Effector CD8-positive, alpha-beta T cell (primary cell): Measurements from ENCODE around the gene HES7.

Experiments
- DNase-seq: peaks from one replicate; lab custom pipeline; 2025; lab: John Stamatoyannopoulos, UW

The HES7 gene

GRCh38 chr17:8072729-8073461 lies 51.0 kb downstream of the HES7 start:
- no peak for DNase-seq

- no peak for DNase-seq
These were observed 51.6 kb downstream of the HES7 start for GRCh38 chr17:8072341-8072728.

GRCh38 chr17:8071496-8071895 lies 52.4 kb downstream of the HES7 start:
- no peak for DNase-seq
